ENCODE measurements around the gene MRPS12.

The MRPS12 gene

GRCh38 chr19:38913958-38914357 lies 16.8 kb upstream of the MRPS12 start:
- TF ChIP-seq ISL1 (CRISPR knock-in tag; IDR thresholded peaks at IDR 0.05) (no peak), ESRRG (CRISPR knock-in tag; IDR thresholded peaks at IDR 0.05) (no peak), ARNTL (CRISPR knock-in tag; IDR thresholded peaks at IDR 0.05; ENCODE audit: borderline replicate concordance, low read depth) (no peak), ZNF8 (CRISPR knock-in tag; IDR thresholded peaks at IDR 0.05) (no peak), ZFP30 (CRISPR knock-in tag; IDR thresholded peaks at IDR 0.05) (no peak), PATZ1 (CRISPR knock-in tag; IDR thresholded peaks at IDR 0.05; ENCODE audit: borderline replicate concordance) (no peak), PPARA (CRISPR knock-in tag; IDR thresholded peaks at IDR 0.05; ENCODE audit: borderline replicate concordance) (no peak), CSDC2 (CRISPR knock-in tag; IDR thresholded peaks at IDR 0.05) (no peak), TOX (CRISPR knock-in tag; IDR thresholded peaks at IDR 0.05; ENCODE audit: borderline replicate concordance) (no peak), POU6F1 (CRISPR knock-in tag; IDR thresholded peaks at IDR 0.05; ENCODE audit: borderline replicate concordance, low read depth) (no peak), CREB5 (CRISPR knock-in tag; IDR thresholded peaks at IDR 0.05; ENCODE audit: low read depth) (no peak), GLIS3 (CRISPR knock-in tag; IDR thresholded peaks at IDR 0.05) (no peak), BACH2 (CRISPR knock-in tag; IDR thresholded peaks at IDR 0.05; ENCODE audit: borderline replicate concordance) (no peak)
- ATAC-seq = no peak

GRCh38 chr19:38915329-38916321 lies 15.1 kb upstream of the MRPS12 start:
- TF ChIP-seq TCF4 (CRISPR knock-in tag; IDR thresholded peaks at IDR 0.05; ENCODE audit: borderline replicate concordance) (no peak), GLIS3 (CRISPR knock-in tag; IDR thresholded peaks at IDR 0.05) (no peak), TOX (CRISPR knock-in tag; IDR thresholded peaks at IDR 0.05; ENCODE audit: borderline replicate concordance) (no peak), TSHZ2 (CRISPR knock-in tag; IDR thresholded peaks at IDR 0.05) (no peak), PATZ1 (CRISPR knock-in tag; IDR thresholded peaks at IDR 0.05; ENCODE audit: borderline replicate concordance) (no peak), ISL1 (CRISPR knock-in tag; IDR thresholded peaks at IDR 0.05) (no peak), CSDC2 (CRISPR knock-in tag; IDR thresholded peaks at IDR 0.05) (no peak), RARB (CRISPR knock-in tag; IDR thresholded peaks at IDR 0.05) (no peak), ZNF70 (CRISPR knock-in tag; IDR thresholded peaks at IDR 0.05) (no peak), ZFP3 (CRISPR knock-in tag; IDR thresholded peaks at IDR 0.05) (no peak), ZNF565 (CRISPR knock-in tag; conservative IDR thresholded peaks at IDR 0.05; ENCODE audit: low read depth) (no peak), ZC3H10 (CRISPR knock-in tag; IDR thresholded peaks at IDR 0.05) (no peak), ZFP30 (CRISPR knock-in tag; IDR thresholded peaks at IDR 0.05) (no peak), ZNF8 (CRISPR knock-in tag; IDR thresholded peaks at IDR 0.05) (no peak), PPARA (CRISPR knock-in tag; IDR thresholded peaks at IDR 0.05; ENCODE audit: borderline replicate concordance) (no peak), ARNTL (CRISPR knock-in tag; IDR thresholded peaks at IDR 0.05; ENCODE audit: borderline replicate concordance, low read depth) (no peak)
- ATAC-seq = no peak

All from SK-N-SH treated with all-trans-retinoic acid at 6 μM for 48 hours (cell line).